ENCODE measurements around the gene PVALB.

PVALB gene

DNA sequence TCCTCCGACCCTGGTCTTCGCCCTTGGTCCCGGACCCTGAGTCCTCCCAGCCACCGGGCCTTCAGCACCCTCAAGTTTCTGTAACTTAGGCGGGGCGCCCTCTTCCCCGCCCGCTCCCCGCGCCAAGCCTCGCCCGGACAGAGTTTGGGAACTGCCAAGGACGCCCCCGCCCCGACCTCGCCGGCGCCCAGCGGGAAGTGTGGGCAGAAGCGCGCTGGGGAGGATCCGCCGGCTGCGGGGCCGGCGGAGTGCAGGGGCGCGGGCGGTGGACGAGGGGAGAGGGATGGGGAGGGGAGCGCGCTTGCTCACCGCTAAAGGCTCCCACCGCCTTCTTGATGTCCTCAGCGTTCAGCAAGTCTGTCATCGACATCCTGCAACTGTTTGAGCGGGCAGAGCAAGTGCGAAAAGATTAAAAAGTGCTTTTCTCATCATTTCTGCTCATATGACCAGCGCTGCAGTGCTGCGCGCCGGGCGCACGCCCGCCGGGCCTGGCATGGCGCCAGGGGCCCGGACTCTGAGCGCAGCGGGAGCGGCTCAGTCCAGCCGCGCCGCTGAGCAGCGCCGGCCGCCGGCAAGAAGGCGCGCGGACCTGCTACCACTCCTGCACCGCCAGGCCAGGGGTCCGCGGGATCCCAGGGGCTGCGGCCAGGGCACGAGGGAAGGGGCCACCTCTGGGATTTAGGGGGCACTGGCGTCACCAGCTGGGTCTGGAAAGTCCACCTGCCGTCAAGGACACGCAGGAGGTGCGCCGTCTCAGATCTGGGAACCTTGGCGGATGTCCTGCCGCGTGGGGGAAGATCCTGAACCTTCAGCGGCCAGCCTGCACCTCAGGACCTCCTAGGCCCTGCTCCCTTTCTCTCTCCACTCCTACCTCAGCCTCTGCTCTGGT lies at the start of gene PVALB:
Gene PVALB, minus strand, starts transcription at position 400 of the 889 bp plus-strand sequence. Its CDS starts 30 bp downstream, at position 370.
- no peak for DNase-seq

DNA sequence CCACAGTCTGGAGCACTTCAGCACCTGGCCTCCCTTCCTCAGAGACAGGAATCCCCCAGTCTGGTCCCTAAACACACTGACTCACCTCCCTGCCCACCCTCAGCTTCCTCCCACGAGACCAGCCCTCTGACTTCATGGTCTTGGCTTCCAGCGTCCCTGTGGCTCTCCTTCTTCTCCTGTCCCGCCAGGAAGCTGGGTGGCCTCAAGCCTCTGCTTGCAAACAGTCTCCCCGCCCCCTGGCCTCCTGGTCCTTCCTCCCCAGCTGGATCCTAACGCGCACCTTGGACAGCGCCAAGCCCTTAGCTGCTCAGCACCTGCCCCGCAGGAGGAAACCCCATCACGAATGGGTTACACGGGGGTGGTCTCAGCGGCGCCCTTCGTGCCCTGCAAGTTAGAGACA lies 48.5 kb upstream of the PVALB start:
- DNase-seq, result no peak

- DNase-seq, result no peak
These were observed 47.8 kb upstream of the PVALB start for GRCh38 chr22:36864454-36865215.

- no peak for DNase-seq
These were observed 47.1 kb upstream of the PVALB start for GRCh38 chr22:36863979-36864378.

DNA sequence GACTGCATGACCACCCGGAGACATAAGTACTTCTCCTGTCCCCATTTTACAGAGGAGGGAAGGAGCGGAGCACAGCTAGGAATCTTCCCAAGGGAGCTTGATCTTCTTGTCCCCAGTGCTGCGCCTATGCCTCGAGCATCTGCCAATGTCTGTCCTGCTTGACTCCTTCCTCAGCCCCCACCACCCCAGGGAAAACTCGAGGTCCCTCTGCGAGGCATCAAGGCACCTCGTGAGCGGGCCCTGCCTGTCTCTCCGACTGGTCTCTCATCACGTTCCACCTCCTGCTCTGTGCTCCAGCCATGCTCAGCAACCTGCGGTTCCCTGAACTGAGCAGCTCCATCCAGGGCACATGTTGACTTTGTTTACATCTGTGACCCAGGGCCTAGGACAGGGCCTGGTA lies 46.4 kb upstream of the PVALB start:
- DNase-seq, result no peak

GRCh38 chr22:36862251-36863242 lies 45.7 kb upstream of the PVALB start:
- DNase-seq, result peak in 1 of 2 donors; percentile 39

GRCh38 chr22:36860821-36861659 lies 44.2 kb upstream of the PVALB start, which contains the start of gene NCF4:
Gene NCF4, plus strand, starts transcription at chr22:36861006. Its CDS starts 166 bp downstream, at chr22:36861172.
- peak; percentile 48 to 83 for DNase-seq

DNA sequence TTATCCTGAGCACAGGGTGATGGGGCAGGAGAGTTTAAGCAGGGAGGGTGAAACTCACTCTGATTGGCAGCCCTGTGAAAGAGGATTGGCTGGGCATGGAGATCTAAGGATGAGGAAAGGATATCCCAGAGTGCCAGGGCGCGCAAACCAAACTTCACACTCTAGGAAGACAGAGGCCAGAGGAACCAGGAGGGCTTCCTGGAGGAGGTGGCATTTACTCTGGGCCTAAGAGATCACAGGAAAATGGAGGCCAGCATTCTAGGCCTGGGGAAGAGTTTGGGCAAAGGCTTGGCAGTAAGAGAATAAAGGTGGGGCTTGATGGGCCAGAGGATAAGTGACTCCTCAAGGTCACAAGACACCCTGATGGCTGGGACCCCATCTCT lies 43.6 kb upstream of the PVALB start:
- no peak for DNase-seq

DNA sequence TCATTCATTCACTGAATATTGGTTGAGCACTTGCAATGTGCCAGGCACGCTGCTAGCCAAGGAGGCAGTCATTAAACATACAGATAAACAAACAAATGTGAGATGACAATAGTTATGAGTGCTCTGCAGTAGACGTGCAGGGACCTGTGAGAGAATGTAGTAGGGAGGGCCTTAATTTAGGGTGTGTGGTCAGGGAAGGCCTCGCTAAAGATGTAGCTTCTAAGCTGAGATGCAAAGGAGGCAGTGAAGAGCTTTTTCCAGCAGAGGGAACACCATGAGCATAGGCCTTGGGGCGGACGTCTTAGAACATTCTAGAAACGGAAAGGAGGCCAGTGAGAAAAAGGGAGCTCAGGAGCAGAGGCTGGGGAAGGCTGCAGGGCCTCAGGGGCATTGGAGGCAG lies 43.2 kb upstream of the PVALB start:
- DNase-seq, result no peak

DNA sequence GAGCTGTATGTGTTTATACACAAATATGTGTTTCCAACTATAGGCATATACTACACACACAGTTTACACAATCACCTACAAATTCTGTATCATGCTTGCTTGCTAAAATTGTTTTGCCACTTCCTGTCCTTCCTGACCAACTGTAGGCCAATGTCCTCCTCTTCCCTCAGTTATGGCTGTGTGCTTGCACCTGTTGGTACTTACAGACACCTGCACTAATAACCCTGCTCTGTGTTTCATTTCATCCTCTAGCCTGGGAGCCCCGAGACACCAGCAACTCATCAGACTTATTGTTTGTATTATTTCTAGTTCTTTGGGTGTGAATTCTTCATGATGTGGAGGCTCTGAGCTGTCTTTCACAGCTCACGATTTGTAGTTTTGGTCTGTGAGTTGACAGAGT lies 42.1 kb upstream of the PVALB start:
- no peak for DNase-seq

DNA sequence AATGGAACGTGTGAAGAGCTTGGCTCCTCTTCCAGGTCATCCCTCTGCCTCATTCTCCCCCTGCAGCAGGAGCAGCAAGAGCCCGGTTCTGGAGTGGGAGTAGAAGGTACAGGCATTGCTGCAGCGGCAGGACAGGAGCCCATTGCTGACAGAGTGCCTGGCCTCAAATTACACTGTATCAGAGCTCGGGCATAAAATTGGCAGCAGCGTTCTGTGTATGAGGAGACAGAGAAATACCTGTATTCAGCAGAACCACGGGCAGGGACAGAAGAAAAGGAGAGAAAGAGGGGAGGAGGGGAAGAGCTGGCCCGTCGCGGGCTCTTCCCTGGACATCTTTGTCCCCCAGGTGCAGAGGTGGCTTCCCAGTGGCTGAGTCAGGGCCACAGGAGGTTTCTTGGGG lies 41.3 kb upstream of the PVALB start:
- no peak for DNase-seq

DNA sequence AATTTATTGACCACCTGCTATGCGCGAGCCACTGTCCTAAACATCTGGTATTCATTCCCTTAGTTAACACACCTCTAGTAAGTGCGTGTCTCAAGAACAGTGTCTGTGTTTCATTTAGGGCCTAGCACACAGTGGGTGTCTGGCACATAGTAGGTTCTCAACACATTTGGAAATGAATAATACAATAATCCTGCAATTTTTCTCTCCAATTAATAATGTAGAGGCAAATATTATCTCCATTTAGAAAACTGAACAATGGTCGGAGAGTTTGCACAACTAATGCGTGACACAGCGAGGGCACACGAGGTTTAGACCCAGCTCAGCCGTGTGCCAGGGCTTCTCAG lies 39.9 kb upstream of the PVALB start:
- DNase-seq, result no peak

DNA sequence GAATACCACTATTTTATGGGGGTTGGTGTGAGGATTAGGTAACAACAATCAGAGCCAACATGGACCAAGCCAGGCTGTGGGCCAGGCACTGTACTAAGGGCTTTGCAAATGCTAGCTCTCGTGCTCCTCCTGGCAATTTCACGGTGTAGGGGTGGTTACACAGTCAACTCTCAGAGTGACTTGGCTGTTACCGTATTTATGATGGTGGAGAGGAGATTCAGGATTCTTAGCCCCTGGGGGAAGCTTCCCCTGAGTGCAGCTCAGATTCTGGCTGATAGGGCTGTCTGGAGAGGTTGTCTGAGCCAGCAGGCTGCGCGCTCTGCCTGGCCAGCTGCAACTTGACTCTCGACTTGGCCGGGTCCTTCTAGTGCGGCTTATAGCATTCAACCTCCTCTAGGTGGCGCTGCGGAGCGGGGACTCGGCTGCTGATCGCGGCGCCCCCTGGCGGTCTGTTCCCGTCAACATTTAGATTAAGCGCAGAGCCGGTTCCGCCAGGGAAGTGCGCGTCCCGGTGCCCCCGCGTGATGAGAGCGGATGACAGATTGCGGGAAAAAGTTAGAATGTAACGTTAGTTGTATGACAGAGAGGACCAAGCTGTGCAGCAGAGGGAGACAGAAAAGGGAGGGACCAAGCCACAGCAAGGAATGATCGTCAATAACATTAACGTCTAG lies 39.4 kb upstream of the PVALB start:
- DNase-seq, result peak; percentile 87 to 91

DNA sequence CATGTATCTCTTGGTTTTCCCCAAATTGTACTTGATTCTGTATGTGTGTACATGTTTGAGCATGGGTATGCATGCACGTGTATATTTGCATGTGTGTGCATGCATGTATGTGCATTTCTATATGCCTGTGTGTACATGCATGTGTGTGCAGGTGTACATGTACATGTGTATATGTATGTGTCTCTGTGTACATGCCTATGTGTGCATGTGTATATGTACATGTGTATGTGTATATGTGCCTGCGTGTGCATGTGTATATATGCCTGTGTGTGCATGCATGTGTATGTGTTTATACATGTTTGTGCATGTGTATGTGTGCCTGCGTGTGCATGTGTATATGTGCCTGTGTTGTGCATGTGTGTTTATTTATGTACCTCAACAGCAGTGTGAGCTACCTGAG lies 38.6 kb upstream of the PVALB start:
- no peak for DNase-seq

DNA sequence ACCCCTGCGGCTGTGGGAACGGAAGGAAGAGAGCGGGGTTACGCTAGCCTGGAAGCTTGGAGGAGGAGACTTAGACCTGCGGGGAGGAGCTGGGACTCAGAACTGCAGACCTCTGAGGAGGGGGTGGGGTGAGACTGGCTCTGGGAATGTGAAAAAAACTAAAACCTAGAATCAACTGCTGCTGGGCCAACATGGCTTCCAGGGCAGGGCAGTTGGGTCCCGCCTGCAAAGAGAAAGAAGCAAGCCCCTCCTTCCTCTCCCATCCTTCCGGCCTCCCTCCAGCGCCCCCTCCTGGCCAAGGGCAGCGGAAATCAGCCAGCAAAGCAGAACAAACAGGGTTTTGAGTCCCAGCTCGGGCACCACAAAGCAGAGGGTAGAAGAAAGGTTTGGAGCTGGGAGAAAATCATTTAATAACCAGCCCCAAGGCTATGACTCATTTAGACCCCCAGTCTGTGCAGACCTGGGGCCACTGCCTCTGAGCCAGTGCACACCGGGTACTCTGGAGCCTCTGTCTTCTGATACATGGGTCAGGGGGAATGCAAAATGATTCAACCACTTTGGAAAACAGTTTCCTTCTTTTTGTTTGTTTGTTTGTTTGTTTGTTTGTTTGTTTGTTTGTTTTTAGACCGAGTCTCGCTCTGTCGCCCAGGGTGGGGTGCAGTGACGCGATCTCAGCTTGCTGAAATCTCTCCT lies 36.7 kb upstream of the PVALB start:
- peak; percentile 87 to 90 for DNase-seq

DNA sequence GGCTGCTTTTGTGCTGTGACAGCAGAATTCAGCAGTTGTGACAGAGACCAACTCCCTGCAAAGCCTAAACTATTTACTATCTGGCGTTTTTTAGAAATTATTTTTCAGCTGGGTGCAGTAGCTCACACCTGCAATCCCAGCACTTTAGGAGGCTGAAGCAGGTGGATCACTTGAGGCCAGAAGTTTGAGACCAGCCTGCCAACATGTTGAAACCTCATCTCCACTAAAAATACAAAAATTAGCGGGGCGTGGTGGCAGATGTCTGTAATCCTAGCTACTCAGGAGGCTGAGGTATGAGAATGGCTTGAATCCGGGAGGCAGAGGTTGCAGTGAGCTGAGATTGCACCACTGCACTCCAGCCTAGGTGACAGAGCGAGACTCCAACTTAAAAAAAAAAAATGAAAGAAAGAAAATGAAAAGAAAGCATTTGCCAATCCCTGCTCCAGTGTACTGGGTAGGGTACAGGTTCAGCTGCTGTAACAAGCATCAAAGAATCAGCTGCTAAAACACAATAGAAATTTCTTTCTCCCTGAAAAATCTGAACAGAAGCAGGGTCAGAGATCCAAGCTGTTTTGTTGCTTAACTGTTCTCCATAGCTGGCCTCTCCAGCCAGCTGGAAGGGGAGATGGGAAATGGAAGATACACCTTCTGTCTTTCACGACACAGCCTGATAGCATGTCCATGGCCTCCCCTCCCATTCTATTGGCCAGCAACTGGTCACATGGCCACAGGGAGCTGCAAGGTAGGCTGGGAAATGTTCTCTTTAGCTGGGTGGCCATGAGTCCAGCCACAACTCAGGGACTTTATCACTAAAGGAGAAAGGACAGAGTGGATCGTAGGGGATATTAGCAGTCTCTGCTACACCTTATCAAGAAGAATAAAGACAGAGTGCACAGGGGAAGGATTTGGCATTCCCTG lies 35.5 kb upstream of the PVALB start:
- DNase-seq, result no peak

GRCh38 chr22:36850682-36851081 lies 33.8 kb upstream of the PVALB start:
- DNase-seq, result no peak

DNA sequence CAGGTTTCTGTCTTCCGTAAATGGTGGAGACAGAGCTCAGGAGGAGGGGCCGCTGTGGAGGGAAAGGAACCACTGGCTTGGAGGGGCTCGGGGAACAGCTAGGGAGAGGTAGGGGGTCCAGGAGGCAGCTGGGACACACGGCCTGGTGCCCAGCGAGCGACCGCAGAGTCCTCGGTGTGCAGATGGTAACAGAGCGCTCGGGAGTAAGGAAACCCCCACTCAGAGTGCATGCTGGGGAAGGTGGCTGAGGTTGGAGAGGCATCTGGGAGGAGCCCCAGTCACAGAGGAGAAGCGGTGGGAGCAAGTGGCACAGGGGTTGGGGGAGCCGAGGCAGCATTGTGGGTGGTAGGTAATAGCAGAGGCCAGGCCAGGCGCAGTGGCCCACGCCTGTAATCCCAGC lies 33.2 kb upstream of the PVALB start:
- no peak for DNase-seq

DNA sequence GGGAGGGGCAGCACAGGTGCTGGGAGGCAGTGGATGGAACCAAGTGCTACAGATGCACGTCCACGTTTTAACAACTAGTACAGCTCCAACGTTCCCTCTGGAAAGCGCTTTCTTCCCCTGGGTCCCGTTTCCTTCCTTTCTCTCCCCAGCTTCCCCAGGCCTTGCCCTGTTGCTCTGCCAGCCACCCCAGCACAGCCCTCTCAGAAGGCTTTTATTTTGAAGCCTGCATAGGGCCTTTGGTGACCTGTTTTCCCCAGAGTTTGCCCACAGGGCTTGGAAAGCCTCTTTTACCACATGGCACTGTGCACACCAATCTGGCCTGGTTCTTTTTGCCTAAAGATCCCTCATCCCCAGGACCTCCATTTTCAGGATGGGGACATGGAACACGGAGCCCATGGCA lies 30.1 kb upstream of the PVALB start:
- no peak for DNase-seq

GRCh38 chr22:36846271-36846670 lies 29.4 kb upstream of the PVALB start:
- no peak for DNase-seq
